Caco-2 (cell line): ENCODE data around the gene ITGA2B. TPM values are rescaled to one million over a fixed set of nuclear protein-coding genes. Genes with fewer than 3 reads are reported as not detected.
A peak's percentile ranks its signal among the peaks of the same experiment; 100 is the strongest.

Experiments used
- BruUV-seq: library from RNA; stranded (reverse); fragments of 400-500 nt; replicated peaks from 2 replicates; lab custom pipeline; 2021; lab: Mats Ljungman, UMichigan
- CTCF ChIA-PET: fragments of 300-600 bp; sonication (Branson Sonifier 250); formaldehyde crosslinking; loops from one replicate; lab custom pipeline; 2022; ENCODE audit warnings: antibody characterized with exemption; lab: Charles Lee
- POLR2A ChIA-PET: fragments of 300-600 bp; sonication (Branson Sonifier 250); formaldehyde crosslinking; loops from one replicate; lab custom pipeline; 2022; ENCODE audit warnings: antibody characterized with exemption; lab: Charles Lee
- DNase-seq, 2 experiments: peaks; one replicate each; pipeline versions ENCODE4 v3.0.0 to v3.0.0-alpha.2; 2020 to 2022
- H3K27me3 ChIP-seq: replicated peaks from 2 replicates; pipeline ENCODE4 v1.6.0; 2011; ENCODE audit warnings: low read length; ENCODE audit not compliant: control insufficient read depth, insufficient read depth
- H3K36me3 ChIP-seq: 2 replicates; pipeline ENCODE4 v1.5.1; 2011; ENCODE audit warnings: low read length; ENCODE audit not compliant: control insufficient read depth, insufficient read depth
- H3K4me1 ChIP-seq: fragments of 250-450 bp; sonication (Bioruptor Pico); 2 replicates; pipeline ENCODE4 v1.5.1; 2020; ENCODE audit warnings: mild to moderate bottlenecking
- H3K4me3 ChIP-seq: 2 replicates; pipeline ENCODE4 v1.5.1; 2011; ENCODE audit warnings: low read depth, mild to moderate bottlenecking, control low read depth, low read length
- H3K9me3 ChIP-seq: fragments of 250-450 bp; sonication (Bioruptor Pico); 2 replicates; pipeline ENCODE4 v1.5.1; 2020; ENCODE audit warnings: mild to moderate bottlenecking, moderate library complexity
- H3K27ac Mint-ChIP-seq: one replicate; pipeline ENCODE4 v1.8.0; 2022; ENCODE audit warnings: mixed read lengths; ENCODE audit not compliant: unreplicated experiment
- H3K27me3 Mint-ChIP-seq: one replicate; pipeline ENCODE4 v1.8.0; 2022; ENCODE audit warnings: mixed read lengths; ENCODE audit not compliant: insufficient read depth, unreplicated experiment
- H3K36me3 Mint-ChIP-seq: one replicate; pipeline ENCODE4 v1.8.0; 2022; ENCODE audit warnings: mild to moderate bottlenecking, mixed read lengths; ENCODE audit not compliant: insufficient read depth, unreplicated experiment
- H3K4me1 Mint-ChIP-seq: one replicate; pipeline ENCODE4 v1.8.0; 2022; ENCODE audit warnings: low read depth, mixed read lengths; ENCODE audit not compliant: unreplicated experiment
- H3K4me3 Mint-ChIP-seq: one replicate; pipeline ENCODE4 v1.8.0; 2022; ENCODE audit warnings: mild to moderate bottlenecking, moderate library complexity, mixed read lengths; ENCODE audit not compliant: unreplicated experiment
- H3K9me3 Mint-ChIP-seq: one replicate; pipeline ENCODE4 v1.8.0; 2022; ENCODE audit warnings: mixed read lengths; ENCODE audit not compliant: unreplicated experiment
- intact Hi-C: fragments of 100-400 bp; cut with micrococcal nuclease; formaldehyde crosslinking; loops from one replicate; pipeline ENCODE4 v1.10.0; 2022; ENCODE audit not compliant: unreplicated experiment
- total RNA-seq: library from RNA; stranded (reverse); gene quantifications from 2 replicates; pipeline ENCODE4 v1.2.3, GENCODE V29; 2022
- TF ChIP-seq, protein P1 (sequence below), 2 experiments: fragments of 200-600 bp in 1 of 2; IDR thresholded peaks; 1 replicate in 1 of 2; 2 replicates in 1 of 2; pipeline versions ENCODE4 v1.5.1 to v1.8.0; 2011 to 2022; ENCODE audit warnings: antibody characterized with exemption in 1 of 2, control low read depth in 1 of 2, inconsistent platforms in 1 of 2, low read depth in 1 of 2, low read length in 1 of 2, mild to moderate bottlenecking in 1 of 2, moderate library complexity in 1 of 2; ENCODE audit not compliant: insufficient read depth in 1 of 2, severe bottlenecking in 1 of 2, unreplicated experiment in 1 of 2

ITGA2B gene
- total RNA-seq, 1 experiment from 2014 or later: 6.9 TPM

GRCh38 chr17:44409309-44410028, 20.0 kb upstream of the ITGA2B start:
- Histone ChIP-seq H3K36me3 (no peaks in the 10 kb centered on the region; the same call in 1 of the 2 replicates), H3K27me3 (no peaks in the 10 kb centered on the region), H3K4me1 (no peaks in the 10 kb centered on the region), H3K9me3 (no peaks in the 10 kb centered on the region), H3K4me3 (no peak overlapping the region)
- POLR2A ChIA-PET: no interaction called here
- H3K4me1 Mint-ChIP-seq: no peaks in the 10 kb centered on the region
- H3K36me3 Mint-ChIP-seq: peaks cover 46% of the 10 kb centered on the region
- BruUV-seq: no TSS peak
- H3K4me3 Mint-ChIP-seq: no peak overlapping the region
- CTCF ChIA-PET: no interaction called here
- H3K27me3 Mint-ChIP-seq: no peaks in the 10 kb centered on the region
- TF ChIP-seq, protein P1, sequence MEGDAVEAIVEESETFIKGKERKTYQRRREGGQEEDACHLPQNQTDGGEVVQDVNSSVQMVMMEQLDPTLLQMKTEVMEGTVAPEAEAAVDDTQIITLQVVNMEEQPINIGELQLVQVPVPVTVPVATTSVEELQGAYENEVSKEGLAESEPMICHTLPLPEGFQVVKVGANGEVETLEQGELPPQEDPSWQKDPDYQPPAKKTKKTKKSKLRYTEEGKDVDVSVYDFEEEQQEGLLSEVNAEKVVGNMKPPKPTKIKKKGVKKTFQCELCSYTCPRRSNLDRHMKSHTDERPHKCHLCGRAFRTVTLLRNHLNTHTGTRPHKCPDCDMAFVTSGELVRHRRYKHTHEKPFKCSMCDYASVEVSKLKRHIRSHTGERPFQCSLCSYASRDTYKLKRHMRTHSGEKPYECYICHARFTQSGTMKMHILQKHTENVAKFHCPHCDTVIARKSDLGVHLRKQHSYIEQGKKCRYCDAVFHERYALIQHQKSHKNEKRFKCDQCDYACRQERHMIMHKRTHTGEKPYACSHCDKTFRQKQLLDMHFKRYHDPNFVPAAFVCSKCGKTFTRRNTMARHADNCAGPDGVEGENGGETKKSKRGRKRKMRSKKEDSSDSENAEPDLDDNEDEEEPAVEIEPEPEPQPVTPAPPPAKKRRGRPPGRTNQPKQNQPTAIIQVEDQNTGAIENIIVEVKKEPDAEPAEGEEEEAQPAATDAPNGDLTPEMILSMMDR (IDR thresholded peaks at IDR 0.05; ENCODE audit: insufficient read depth in 1 of 2, low read depth in 1 of 2, low read length in 1 of 2, severe bottlenecking in 1 of 2, unreplicated experiment in 1 of 2): peak; percentile 22 to 33
- DNase-seq: no peak
- intact Hi-C loops: no loop called here
- H3K9me3 Mint-ChIP-seq: no peaks in the 10 kb centered on the region
- peak overlapping the region; percentile 32 for H3K27ac Mint-ChIP-seq

DNA sequence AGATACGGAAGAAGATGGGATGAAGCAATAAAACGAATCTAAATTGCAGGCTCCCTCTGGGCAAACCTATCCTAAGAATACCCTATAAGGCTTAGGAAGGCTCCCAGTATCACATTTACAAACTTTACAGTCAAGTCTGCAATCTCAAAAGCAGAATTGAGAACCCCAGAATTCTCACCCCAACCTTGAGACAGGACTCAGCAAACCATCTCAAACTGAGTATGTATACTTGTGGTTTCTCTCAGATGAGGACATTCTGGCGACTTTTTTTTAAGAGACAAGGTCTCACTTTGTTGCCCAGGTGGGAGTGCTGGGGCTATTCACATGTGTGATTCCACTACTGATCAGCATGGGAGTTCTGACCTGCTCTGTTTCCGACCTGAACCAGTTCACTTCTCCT, 19.3 kb upstream of the ITGA2B start:
- H3K36me3 Mint-ChIP-seq: peaks cover 53% of the 10 kb centered on the region
- DNase-seq: no peak
- no peaks in the 10 kb centered on the region for H3K9me3 Mint-ChIP-seq
- Histone ChIP-seq H3K4me1 (no peaks in the 10 kb centered on the region), H3K9me3 (no peaks in the 10 kb centered on the region), H3K4me3 (no peak overlapping the region), H3K27me3 (no peaks in the 10 kb centered on the region), H3K36me3 (no peaks in the 10 kb centered on the region; the same call in 1 of the 2 replicates)
- no peaks in the 10 kb centered on the region for H3K4me1 Mint-ChIP-seq
- CTCF ChIA-PET: no interaction called here
- BruUV-seq: no TSS peak
- TF ChIP-seq, protein P1 (IDR thresholded peaks at IDR 0.05; ENCODE audit: insufficient read depth in 1 of 2, low read depth in 1 of 2, low read length in 1 of 2, severe bottlenecking in 1 of 2, unreplicated experiment in 1 of 2): no peak
- H3K27me3 Mint-ChIP-seq: no peaks in the 10 kb centered on the region
- intact Hi-C loops: no loop called here
- no peak overlapping the region for H3K4me3 Mint-ChIP-seq
- POLR2A ChIA-PET: no interaction called here
- H3K27ac Mint-ChIP-seq: peak overlapping the region; percentile 32

DNA sequence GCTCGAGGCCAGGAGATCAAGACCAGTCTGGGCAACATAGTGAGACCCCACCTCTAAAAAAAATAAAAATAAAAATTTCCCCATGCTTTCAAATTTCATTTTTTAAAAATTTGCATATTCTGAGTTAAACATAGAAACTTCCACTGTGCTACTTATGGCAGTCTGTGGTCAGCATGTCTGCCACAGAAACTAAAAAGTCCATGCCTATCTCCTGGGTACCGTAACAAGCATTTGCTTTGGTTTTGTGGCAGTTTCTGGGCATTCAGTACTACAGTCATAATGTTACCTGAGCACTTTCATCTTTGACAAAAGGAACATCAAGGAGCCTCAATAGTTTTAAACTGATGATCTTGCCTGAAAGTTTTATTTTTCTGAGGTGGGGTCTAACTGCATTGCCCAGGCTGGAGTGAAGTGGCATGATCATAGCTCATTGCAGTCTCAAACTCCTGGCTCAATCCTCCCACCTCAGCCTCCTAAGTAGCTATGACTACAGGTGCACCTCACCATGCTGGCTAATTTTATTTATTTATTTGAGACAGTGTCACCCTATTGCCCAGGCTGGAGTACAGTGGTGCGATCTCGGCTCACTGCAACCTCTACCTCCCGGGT, 13.2 kb upstream of the ITGA2B start:
- DNase-seq: no peak
- ChIA-PET CTCF (interaction anchor here (0.7 kb wide), 1 partner anchor 636 kb away, joined by 3 read pairs; no protein-coding TSS in a partner anchor), POLR2A (no interaction called here)
- Mint-ChIP-seq H3K27ac (no peak overlapping the region), H3K36me3 (peaks cover 80% of the 10 kb centered on the region), H3K9me3 (no peaks in the 10 kb centered on the region), H3K4me3 (no peak overlapping the region), H3K27me3 (no peaks in the 10 kb centered on the region), H3K4me1 (no peaks in the 10 kb centered on the region)
- TF ChIP-seq, protein P1 (IDR thresholded peaks at IDR 0.05; ENCODE audit: insufficient read depth in 1 of 2, low read depth in 1 of 2, low read length in 1 of 2, severe bottlenecking in 1 of 2, unreplicated experiment in 1 of 2): no peak
- no peaks in the 10 kb centered on the region for H3K4me1 ChIP-seq
- H3K9me3 ChIP-seq: no peaks in the 10 kb centered on the region
- no TSS peak for BruUV-seq
- intact Hi-C loops: loop anchor here (5.0 kb wide), 1 partner anchor 235 kb away; no protein-coding TSS in a partner anchor
- no peak overlapping the region for H3K4me3 ChIP-seq
- peaks cover 4% of the 10 kb centered on the region for H3K36me3 ChIP-seq
- H3K27me3 ChIP-seq: no peaks in the 10 kb centered on the region
